Measurements from ENCODE around the gene CKAP5.

DNA sequence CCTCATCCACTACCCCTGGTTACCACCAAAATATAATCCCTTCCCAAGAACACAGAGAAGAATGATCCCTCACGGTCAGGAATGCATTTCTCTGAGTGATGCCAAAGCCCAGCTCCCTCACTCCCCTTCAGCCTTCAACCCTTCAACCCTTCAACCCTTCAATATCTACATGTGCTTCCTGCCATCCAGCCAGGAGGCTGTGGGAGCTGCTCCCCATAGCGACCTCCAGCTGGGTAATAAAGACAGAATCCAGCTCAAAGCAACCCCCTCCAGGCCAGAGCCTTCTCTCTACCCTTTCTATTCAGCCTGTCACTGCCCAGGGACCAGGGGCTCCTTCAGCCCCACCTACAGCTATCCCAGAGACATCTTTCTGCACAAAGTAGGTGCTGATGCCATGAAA is 148.4 kb downstream of the CKAP5 start:
- TF ChIP-seq, protein P1, sequence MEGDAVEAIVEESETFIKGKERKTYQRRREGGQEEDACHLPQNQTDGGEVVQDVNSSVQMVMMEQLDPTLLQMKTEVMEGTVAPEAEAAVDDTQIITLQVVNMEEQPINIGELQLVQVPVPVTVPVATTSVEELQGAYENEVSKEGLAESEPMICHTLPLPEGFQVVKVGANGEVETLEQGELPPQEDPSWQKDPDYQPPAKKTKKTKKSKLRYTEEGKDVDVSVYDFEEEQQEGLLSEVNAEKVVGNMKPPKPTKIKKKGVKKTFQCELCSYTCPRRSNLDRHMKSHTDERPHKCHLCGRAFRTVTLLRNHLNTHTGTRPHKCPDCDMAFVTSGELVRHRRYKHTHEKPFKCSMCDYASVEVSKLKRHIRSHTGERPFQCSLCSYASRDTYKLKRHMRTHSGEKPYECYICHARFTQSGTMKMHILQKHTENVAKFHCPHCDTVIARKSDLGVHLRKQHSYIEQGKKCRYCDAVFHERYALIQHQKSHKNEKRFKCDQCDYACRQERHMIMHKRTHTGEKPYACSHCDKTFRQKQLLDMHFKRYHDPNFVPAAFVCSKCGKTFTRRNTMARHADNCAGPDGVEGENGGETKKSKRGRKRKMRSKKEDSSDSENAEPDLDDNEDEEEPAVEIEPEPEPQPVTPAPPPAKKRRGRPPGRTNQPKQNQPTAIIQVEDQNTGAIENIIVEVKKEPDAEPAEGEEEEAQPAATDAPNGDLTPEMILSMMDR (conservative IDR thresholded peaks at IDR 0.05; ENCODE audit: low read length): no peak
- TF ChIP-seq EZH2phosphoT487 (IDR thresholded peaks at IDR 0.05; ENCODE audit: borderline replicate concordance): no peak

All from Loucy (cell line).